ENCODE data around the gene C3orf85.

GRCh38 chr3:109171479-109171878, 35.0 kb downstream of the C3orf85 start:
- TF ChIP-seq CTCF (IDR thresholded peaks at IDR 0.05; ENCODE audit: low read length), result no peak
- no peak for TF ChIP-seq EZH2 (IDR thresholded peaks at IDR 0.05; ENCODE audit: borderline replicate concordance, low read length)
